Stimulated activated CD8-positive, alpha-beta memory T cell treated with anti-CD3 and anti-CD28 coated beads, Interleukin-4, amount 100 ng/mL, for 4 hours (primary cell): ENCODE measurements around the gene JAKMIP1.

ENCODE experiments used
- DNase-seq, 2 donors: peaks; one replicate each; pipeline ENCODE4 v3.0.0-alpha.2; 2020; ENCODE audit warnings: low read depth in 2 of 2, low spot score in 1 of 2

Gene JAKMIP1

DNA sequence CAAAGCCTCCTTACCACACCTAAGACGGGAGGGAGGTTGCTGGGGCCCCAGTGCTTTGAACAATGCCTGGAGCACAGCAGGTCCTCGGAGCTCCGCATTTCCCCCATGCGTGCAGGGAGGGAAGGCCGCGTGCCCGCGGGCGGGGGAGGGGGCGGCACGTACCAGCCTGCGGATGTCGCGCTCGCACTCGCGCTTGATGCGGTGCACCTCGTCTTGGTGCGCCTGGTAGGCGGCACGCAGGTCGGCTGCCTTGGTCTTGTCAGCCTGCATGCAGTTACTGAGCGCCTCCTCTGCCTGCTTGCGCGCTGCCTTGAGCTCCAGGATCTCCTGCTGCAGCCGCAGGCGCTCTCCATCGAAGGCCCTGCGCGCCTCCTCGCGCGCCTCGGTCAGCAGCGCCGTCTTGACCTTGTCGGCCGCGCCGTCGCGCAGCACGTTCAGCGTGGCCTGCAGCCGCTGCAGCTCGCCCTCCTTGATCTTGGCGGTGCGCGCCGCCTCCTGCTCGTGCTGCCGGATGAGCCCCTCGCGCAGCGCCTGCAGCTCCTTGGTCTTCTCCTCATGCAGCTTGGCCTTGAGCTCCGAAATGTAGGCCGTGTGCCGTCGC lies 94.9 kb downstream of the JAKMIP1 start:
- no peak for DNase-seq

DNA sequence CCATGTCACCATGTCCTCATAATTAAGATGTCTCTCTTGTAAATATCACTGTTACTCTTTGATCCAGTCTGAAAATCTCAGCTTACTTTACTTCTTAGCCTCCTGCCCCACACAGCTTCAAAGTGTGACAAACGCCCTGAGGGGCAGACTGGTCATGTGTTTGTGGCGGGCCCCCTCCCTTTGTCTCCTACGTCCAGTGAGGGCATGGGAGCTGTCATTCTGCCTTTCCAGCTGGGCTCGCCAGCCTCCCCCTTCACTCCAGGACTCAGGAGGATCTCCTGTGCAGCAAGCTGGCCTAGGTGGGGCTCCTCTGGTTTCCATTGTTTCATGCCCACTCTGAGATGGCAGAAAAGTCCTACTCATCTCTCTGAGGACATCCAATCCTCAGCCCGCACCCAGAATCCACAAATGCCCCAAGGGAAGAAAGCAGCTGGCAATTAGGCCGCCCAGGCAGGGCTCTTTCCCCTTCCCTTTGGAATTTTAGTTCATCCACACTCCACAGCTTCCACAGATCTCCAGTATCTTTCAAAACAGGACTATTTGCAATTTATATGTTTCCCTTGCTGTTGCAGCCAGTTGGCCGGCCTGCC lies 95.7 kb downstream of the JAKMIP1 start:
- no peak for DNase-seq

DNA sequence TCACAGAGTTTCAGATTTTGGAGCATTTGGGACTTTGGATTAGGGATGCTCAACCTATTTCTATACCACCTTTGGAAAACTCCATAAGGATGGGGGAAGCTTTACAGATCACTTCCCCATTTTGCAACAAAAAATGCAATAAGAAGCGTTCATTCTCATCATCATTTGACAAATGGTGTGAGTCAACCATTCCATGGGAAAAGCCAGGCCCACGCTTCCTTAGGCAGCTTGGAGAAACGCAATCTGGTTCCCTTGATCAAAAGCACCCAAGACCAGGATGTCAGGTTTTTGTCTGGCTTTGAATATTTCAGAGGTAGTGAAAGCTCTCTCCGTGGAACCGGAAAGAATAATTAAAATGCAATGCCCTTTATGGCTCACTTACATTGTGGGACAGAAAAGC lies 102.8 kb downstream of the JAKMIP1 start:
- DNase-seq: no peak

DNA sequence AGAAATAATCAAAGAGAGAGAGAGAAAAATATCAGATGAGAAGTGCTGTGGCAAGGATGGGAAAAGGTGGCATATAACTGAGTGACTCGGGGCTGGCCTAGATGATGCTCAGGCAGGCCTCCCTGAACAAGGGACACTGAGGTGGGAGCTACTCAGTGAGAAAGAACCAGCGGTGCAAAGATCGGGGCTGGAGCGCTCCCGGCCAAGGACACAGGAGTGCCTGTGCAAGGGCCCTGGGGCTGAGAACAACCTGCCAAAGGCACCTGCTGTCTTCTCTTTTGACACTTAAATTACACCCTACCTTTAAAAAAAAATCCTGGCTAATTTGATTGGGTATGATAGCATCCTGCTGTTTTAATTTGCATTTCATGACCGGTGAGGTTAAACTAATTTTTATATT lies 104.5 kb downstream of the JAKMIP1 start:
- DNase-seq: no peak

DNA sequence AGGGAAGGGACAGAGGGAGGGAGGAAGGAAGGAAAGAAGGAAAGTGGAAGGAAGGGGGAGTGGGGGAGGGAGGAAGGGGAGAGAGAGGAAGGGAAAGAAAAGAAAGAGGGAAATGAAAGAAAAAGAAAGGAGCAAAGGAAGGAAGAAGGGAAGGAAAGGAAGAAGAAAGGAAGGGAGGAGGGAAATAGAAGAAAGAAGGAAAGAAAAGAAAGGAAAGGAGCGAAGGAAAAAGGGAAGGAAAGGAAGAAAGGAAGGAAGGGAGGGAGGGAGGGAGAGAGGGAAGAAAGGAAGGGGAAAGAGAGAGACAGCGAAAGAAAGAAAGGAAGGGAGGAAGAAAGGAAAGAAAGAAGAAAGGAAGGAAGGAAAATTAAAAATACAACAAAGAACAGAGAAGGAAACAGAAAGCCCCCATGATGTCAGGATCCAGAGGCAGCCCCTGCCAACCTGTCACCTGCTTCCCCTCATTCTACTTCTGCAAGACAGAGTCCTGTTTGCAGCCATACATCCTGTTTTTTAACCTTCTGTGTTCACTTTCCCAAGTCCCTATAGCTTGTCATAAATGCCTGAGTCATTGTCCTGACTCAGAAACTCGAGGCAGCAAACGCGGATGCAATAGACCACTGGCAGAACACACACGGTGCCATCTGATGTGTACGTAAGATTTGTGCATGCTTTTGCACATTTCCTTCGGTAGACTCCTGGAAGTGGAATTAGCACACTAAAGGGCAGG lies 105.2 kb downstream of the JAKMIP1 start:
- no peak for DNase-seq

DNA sequence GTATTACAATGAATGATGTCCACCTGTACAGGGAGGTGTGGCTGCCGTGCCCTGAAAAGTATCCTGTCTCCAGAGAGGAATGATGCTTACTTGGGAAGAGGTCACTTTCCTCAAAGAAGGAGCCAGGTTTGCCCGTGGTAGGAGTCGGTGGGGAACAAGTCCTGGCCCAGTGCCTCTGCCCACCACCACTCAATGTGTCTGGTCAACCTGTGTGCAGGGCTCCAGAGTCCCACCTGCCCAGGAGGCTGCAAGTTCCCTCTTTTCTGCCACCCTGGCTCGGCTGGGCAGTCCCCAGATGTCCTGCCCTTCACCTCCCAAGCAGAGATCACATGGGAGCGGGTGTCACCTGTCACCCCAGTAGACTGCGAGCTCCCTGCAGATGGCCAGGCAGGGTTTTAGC lies 106.7 kb downstream of the JAKMIP1 start:
- DNase-seq: no peak

DNA sequence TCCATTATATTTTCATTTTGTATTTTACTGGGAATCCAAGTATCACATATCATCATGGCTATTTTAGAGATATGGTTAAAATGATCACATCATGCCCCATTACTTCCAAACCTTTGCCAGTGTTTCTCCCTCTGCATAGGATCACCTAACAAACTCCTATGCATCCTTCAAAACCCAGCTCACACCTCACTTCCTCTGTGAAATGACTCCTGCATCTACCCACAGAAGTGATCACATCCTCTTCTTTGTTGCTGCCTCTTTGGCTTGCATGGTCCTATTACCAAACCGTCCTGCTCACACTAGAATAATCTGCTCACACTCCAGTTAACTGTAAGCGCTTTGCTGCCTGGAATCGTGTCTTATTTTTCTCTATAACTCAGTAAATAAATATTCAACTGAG lies 107.4 kb downstream of the JAKMIP1 start:
- DNase-seq: no peak

DNA sequence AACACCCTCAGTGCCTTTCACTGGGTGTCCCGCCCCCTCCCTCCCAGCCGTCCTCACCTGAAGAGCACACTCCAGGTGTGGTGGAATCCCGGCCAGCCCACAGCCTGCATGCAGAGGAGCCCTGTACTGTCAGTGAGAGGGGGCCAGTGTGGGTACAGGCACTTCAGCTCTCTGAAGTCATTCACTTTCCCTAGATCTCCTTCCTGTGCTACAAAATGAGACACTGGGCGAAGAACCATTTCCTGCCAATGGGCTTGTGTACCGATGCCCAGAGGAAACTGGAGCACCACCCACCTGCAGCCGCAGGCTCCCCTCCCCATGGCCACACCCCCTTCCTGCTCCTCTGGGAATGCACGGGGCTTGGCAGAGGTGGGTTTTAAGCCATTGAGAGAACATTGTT lies 108.2 kb downstream of the JAKMIP1 start:
- DNase-seq: no peak

DNA sequence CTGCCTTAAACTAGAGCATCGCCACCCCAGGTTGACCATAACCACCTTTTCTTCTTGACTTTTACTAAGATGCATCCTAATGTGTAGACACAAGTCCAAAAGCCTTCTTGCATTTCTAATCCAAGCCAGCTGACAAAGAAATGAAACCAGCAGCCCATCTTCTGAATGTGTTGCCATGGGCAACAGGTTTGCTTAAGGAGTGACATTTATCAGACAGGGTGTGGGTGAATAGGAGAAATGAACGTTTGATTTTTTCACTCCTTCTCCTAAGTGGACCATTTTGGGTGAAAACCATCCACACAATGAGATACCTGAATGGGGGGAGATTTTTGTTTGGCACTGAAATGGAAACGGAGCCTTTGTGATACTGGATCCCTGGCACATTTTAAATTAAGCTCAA lies 109.4 kb downstream of the JAKMIP1 start:
- no peak for DNase-seq

DNA sequence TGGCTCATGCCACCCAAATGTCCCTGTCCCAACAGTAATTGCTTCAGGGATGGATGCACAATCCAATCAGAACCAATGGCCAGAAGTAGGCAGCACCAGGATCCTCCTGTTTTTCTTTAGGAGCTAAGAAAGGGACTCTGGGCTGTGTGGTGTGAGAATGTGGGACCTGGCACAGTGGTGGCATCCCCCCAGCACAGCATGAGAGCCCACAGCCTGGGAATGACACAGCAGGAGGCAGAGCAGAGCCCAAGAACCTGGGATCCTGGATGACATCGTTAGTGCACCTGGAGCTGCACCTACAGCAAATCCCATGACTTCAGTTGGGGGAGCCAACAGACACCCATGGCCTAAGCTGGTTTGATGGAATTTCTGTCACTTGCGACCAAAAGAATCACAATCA lies 111.4 kb downstream of the JAKMIP1 start:
- DNase-seq: no peak

DNA sequence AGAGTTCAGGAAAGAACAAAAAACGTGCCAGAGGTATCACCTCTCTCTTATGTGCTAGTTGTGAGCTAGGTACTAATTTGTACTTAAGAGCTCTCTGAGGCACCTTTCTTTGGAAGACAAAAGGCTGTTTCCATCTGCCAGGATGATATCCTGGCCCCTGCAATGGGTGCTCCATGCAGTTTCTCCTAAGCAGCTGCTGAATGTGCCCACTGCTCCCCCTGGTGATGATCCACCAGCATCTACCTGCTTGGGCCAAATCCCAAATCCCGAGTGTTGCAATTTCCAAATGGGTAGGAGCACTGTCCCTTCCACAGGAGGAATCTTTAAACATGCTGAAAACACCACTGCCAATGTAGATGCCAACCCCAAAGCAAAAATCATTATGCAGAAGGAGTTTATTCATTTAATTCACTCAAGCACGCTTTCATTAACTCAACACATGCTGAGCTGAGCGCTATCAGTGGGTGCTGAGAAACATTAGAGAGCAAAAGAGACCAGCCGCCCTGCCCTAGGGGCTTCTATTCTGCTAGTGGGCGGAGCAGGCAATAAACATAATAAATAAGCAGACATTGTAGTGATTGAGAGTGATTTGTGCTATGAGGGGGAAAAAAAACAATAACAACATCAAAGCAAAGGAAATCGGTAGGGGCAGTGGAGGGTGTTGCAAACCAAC lies 112.5 kb downstream of the JAKMIP1 start:
- no peak for DNase-seq

DNA sequence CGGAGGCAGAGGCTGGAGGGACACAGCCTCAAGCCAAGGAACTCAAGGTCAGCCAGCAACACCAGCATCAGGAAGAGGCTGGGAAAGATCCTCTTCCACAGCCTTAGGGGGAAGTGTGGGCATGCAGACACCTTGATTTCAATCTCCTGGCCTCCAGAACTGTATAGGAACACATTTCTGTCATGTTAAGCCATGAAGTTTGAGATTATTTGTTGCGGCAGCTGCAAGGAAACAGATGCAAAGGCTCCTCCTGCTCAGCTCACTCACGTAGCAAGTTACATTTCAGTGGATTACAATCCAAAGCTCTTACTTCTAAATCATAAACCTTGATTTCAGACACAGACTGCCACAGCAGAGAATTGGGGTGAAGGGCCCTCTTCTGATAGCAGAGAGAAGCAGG lies 113.5 kb downstream of the JAKMIP1 start:
- DNase-seq: no peak

DNA sequence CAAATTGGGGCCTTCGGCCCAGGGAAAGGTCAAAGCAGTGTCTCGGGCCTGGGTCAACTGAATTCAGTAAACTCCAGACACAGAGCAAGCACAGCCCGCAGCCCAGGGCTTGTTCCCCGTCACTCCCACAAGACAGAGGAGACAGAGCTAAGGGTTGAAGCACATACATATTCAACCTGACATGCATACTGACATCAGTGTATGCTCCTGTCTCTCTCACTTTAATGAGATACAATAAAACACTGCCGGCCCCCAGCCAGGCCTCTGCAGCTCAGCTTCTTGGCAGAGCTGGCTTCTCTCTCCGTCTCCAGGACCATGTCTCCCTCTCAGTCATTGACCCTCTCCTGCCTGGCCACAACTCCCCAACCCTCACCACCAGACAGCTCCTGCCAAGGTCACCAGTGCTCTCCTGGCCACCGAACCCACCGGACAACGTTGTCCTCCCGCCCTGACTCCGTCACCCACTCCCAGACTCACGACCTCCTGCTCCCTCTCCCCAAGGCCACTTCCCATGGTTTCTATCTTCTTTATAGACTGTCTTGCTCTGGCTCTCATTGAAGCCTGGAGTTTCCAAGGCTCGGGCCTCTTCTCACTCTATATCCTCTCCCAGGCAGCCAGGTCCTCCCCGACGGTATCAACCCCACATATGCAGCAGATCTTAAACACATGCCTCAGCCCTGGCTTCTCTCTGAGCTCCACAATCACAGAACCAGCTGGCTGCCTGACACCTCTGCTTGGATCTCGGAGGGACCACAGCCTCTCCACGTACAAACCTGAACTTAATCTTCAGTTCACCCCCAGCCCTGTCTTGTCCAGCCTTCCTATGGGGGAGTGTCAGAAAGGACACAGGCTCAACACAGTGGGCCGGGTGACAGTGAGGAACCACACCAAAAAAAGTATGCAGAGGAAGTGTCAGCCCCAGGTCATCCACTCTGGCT lies 114.4 kb downstream of the JAKMIP1 start:
- no peak for DNase-seq

DNA sequence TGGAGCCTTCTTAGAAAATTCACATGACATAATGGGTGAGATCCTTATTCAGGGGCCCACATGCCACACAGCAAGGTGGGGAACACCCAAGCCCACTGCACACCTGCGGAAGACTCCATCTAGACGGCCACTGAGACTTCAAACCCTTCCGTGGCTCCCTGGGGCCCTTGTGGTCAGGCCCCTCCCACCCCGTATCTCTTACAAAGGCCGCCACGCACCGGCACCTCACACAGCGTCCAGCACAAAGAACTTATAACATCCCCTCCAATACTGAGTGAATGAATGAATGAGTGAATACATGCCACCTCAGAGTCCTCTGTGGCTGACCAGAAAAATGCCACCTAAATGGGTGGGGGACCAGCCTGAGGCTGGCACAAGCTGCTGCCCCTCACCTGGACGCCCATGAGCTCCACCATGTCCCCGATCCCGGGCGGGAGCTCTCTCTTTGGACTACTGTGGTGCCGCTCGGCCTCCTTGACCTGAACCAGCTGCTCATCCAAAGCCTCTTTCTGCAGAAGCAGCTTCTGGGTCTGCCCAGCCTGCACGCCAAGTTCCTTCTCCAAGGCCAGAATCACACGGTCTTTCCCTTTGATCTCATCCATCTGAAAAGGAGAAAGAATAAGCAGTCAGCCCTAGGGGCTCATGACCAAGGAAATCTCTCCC lies 115.2 kb downstream of the JAKMIP1 start:
- no peak for DNase-seq

DNA sequence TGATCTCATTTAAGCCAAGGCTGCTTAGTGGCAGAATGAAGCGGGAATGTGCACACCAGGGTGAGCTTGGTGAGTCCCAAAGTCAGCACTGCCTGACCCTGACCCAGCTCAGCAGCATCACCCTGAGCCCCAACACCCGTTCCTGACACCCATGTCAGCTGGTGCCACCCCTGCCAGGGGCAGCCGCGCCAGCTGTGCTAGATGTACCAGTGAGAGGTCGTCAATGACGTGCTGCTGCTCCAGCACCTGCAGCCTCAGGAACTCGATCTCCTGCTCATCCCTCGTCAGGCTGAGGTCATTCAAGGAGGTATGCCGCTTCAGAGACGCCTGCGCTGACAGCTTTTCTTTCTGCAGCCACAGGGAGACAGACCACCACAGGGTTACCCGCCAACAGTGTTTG lies 120.4 kb downstream of the JAKMIP1 start:
- DNase-seq: no peak

DNA sequence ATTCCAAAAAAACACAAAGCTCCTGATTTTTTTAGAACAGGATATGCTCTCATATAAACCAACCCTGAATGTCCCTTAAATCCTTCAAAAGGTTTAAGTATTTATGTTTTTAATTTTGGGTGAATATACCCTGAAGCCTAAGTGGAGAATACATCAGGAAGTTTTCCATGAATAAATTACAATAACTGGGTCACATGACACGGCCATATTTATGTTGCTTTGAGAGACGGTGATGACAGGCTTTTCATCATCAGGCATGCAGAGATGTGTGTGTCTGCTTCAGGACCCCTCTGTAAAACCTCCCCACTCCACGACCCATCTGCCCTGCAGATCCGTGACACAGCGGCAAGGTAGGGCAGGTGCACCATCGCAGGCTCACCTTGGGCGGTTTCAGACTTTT lies 121.8 kb downstream of the JAKMIP1 start:
- no peak for DNase-seq

DNA sequence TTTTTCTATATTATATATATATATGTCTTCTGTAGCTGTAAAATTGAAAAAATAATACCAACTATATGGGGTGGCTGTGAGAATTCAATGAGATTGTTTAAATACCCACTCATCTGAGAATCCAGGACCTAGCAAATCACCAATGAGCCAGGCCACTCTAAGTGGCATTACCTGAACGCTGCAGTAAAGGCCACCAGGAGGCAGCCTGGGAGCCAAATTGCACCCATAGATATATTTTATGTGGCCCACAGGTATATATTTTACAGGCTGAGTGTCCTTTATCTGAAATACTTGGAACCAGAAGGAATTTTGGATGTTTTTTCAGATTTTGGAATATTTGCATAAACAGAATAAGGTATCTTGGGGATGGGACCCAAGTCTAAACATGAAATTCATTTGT lies 124.0 kb downstream of the JAKMIP1 start:
- DNase-seq: no peak

DNA sequence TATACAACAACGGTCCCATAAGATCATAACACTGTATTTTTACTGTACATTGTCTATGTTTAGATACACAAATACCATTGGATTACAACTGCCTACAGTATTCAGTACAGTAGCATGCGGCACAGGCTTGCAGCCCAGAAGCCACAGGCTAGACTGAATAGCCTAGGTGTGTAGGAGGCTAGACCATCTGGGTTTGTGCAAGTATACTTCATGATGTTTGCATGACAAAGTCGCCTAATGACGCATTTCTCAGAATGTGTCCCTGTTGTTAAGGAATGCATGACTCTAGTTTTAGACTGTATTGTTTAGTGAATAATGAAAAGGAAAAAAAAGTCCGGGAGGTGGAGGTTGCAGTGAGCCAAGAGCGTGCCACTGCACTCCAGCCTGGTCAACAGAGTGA lies 125.6 kb downstream of the JAKMIP1 start:
- DNase-seq: no peak

DNA sequence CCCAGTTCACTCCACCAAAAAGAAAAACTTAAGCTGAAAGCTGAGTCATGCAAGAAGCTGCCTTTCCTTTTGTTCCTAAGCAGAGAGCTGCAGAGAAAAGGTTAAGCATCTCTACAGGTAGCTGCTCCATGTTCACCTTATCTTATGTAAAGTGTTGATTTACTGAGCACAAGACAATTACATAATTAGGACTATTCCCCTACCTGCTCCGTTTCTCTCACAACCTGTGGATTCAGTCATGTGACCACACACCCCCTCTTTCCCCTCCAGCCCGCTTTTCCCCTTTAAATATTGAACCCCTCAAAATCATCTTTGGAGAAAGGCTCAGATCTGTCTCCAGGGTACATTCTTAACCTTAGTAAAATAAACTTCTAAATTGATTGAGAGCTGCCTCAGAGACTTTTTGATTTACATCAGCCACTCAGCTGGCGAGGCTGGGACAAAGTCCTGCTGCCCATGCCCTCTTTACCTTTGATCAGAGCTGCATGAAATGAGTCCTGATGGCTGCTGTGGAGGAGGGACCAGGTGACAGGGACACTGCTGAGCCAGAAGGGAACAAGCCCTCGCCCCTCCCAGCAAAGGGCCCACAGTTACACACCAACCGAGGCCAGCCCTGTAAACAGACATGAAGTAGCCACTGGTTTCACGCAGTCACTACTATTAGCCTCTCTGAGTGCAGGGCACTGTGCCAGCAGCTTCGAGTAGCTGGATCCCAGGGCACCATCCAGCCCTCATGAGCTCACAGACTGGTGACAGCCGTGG lies 128.2 kb downstream of the JAKMIP1 start:
- no peak for DNase-seq
